ENCODE data around the gene BICRAL.

DNA sequence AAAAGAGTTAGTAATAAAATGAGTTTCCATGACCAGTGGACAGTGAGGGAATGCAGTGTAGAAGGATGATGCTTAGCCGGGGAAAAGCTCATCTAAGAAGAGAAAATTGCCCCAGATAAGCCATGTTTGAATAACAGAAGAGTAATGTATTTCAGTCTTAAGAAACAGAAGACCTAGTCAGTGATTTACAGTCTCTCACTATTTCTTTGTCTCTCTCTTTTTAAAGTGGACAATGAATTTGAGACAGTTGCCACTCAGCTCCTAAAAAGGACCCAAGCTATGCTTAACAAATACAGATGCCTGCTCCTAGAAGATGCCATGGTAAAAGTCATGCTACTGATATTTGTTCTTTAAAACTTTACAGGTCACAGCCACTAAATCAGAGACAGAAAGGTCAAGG is 78.2 kb downstream of the BICRAL start:
- no peak for TF ChIP-seq POLR2A (IDR thresholded peaks at IDR 0.05)
- TF ChIP-seq POLR2AphosphoS5 (IDR thresholded peaks at IDR 0.05): no peak
- TF ChIP-seq, protein P1, sequence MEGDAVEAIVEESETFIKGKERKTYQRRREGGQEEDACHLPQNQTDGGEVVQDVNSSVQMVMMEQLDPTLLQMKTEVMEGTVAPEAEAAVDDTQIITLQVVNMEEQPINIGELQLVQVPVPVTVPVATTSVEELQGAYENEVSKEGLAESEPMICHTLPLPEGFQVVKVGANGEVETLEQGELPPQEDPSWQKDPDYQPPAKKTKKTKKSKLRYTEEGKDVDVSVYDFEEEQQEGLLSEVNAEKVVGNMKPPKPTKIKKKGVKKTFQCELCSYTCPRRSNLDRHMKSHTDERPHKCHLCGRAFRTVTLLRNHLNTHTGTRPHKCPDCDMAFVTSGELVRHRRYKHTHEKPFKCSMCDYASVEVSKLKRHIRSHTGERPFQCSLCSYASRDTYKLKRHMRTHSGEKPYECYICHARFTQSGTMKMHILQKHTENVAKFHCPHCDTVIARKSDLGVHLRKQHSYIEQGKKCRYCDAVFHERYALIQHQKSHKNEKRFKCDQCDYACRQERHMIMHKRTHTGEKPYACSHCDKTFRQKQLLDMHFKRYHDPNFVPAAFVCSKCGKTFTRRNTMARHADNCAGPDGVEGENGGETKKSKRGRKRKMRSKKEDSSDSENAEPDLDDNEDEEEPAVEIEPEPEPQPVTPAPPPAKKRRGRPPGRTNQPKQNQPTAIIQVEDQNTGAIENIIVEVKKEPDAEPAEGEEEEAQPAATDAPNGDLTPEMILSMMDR (IDR thresholded peaks at IDR 0.05 in 8 of 11, conservative IDR thresholded peaks at IDR 0.05 in 3 of 11): no peak

All from spleen (tissue), 7 donors.